IMR-90 (cell line): ENCODE data around the gene NLGN4X. TPM values are rescaled to one million over a fixed set of nuclear protein-coding genes. Genes with fewer than 3 reads are reported as not detected.

Source experiments
- ATAC-seq: fragments of 200-7000 bp; cut with Tn5 transposase; 2 replicates; pipeline ENCODE4 v1.9.1; 2020; ENCODE audit warnings: low read depth, mild to moderate bottlenecking, moderate library complexity
- BruUV-seq: library from RNA; stranded (reverse); fragments of 400-500 nt; replicated peaks from 2 replicates; lab custom pipeline; 2021; lab: Mats Ljungman, UMichigan
- CTCF ChIA-PET: fragments of 300-600 bp; formaldehyde crosslinking; extraction: SDS; loops from one replicate; lab custom pipeline; 2021; ENCODE audit warnings: antibody characterized with exemption; lab: Yijun Ruan, JAX
- POLR2A ChIA-PET: fragments of 300-600 bp; sonication (Branson Sonifier 250); formaldehyde crosslinking; loops from one replicate; lab custom pipeline; 2022; ENCODE audit warnings: antibody characterized with exemption; ENCODE audit not compliant: unreplicated experiment; lab: Charles Lee
- DNase-seq: peaks from one replicate; pipeline ENCODE4 v3.0.0; 2013
- H2AFZ ChIP-seq: replicated peaks from 2 replicates; pipeline ENCODE3; 2013; ENCODE audit warnings: low read length, mild to moderate bottlenecking; ENCODE audit not compliant: poor library complexity
- H2AK5ac ChIP-seq: 2 replicates; pipeline ENCODE4 v1.6.1; 2013; ENCODE audit warnings: low read depth, low read length, inconsistent platforms
- H2AK9ac ChIP-seq: replicated peaks from 2 replicates; pipeline ENCODE3; 2013; ENCODE audit warnings: mild to moderate bottlenecking, low read depth, low read length, moderate library complexity; ENCODE audit not compliant: poor library complexity
- H2BK120ac ChIP-seq: 2 replicates; pipeline ENCODE4 v1.6.1; 2013; ENCODE audit warnings: low read depth, low read length, inconsistent platforms
- H2BK15ac ChIP-seq: 3 replicates; pipeline ENCODE4 v1.6.1; 2013; ENCODE audit warnings: low read depth, low read length, inconsistent platforms
- H2BK20ac ChIP-seq: 2 replicates; pipeline ENCODE4 v1.6.1; 2013; ENCODE audit warnings: low read depth, mild to moderate bottlenecking, inconsistent platforms, low read length, moderate library complexity
- H2BK5ac ChIP-seq: 2 replicates; pipeline ENCODE4 v1.6.1; 2013; ENCODE audit warnings: mild to moderate bottlenecking, low read depth, low read length, inconsistent platforms; ENCODE audit not compliant: poor library complexity, severe bottlenecking
- H3K14ac ChIP-seq: replicated peaks from 2 replicates; pipeline ENCODE4 v1.6.1; 2013; ENCODE audit warnings: low read depth, low read length, inconsistent platforms
- H3K18ac ChIP-seq: 2 replicates; pipeline ENCODE4 v1.6.1; 2013; ENCODE audit warnings: low read depth, low read length, control low read depth
- H3K23ac ChIP-seq: 2 replicates; pipeline ENCODE4 v1.6.1; 2013; ENCODE audit warnings: low read depth, low read length, inconsistent platforms
- H3K27ac ChIP-seq: 2 replicates; pipeline ENCODE4 v1.5.1; 2013; ENCODE audit warnings: mild to moderate bottlenecking, control low read depth, low read length; ENCODE audit not compliant: insufficient read depth
- H3K27me3 ChIP-seq: 2 replicates; pipeline ENCODE4 v1.6.1; 2013; ENCODE audit warnings: low read length; ENCODE audit not compliant: control insufficient read depth, insufficient read depth
- H3K36me3 ChIP-seq: 2 replicates; pipeline ENCODE4 v1.6.1; 2013; ENCODE audit warnings: low read length, mixed read lengths; ENCODE audit not compliant: control insufficient read depth, insufficient read depth
- H3K4ac ChIP-seq: 2 replicates; pipeline ENCODE4 v1.6.1; 2013; ENCODE audit warnings: low read depth, low read length, inconsistent platforms
- H3K4me1 ChIP-seq: 2 replicates; pipeline ENCODE4 v1.6.1; 2013; ENCODE audit warnings: low read length, mixed read lengths; ENCODE audit not compliant: control insufficient read depth, insufficient read depth
- H3K4me2 ChIP-seq: 2 replicates; pipeline ENCODE4 v1.6.1; 2013; ENCODE audit warnings: low read depth, mild to moderate bottlenecking, control low read depth, low read length, moderate library complexity
- H3K4me3 ChIP-seq: 2 replicates; pipeline ENCODE4 v1.5.1; 2013; ENCODE audit warnings: low read depth, mild to moderate bottlenecking, control low read depth, low read length, moderate library complexity; ENCODE audit not compliant: insufficient read depth
- H3K56ac ChIP-seq: 2 replicates; pipeline ENCODE4 v1.6.1; 2013; ENCODE audit warnings: low read length, inconsistent platforms; ENCODE audit not compliant: insufficient read depth; ENCODE audit errors: extremely low read depth
- H3K79me1 ChIP-seq, 2 experiments: 2 replicates each; pipeline ENCODE4 v1.6.1; 2013; ENCODE audit warnings: low read length in 2 of 2, inconsistent platforms in 1 of 2, low read depth in 1 of 2
- H3K9ac ChIP-seq: 2 replicates; pipeline ENCODE4 v1.6.1; 2013; ENCODE audit warnings: low read depth, low read length, control low read depth
- H3K9me1 ChIP-seq: 2 replicates; pipeline ENCODE4 v1.6.1; 2013; ENCODE audit warnings: low read length, inconsistent platforms; ENCODE audit not compliant: insufficient read depth
- H3K9me3 ChIP-seq: 2 replicates; pipeline ENCODE4 v1.6.1; 2013; ENCODE audit warnings: low read length; ENCODE audit not compliant: control insufficient read depth, insufficient read depth
- H4K20me1 ChIP-seq: 2 replicates; pipeline ENCODE4 v1.6.1; 2013; ENCODE audit warnings: low read length, inconsistent platforms; ENCODE audit not compliant: insufficient read depth
- H4K5ac ChIP-seq: 2 replicates; pipeline ENCODE4 v1.6.1; 2013; ENCODE audit warnings: mild to moderate bottlenecking, low read depth, low read length, control low read depth
- H4K8ac ChIP-seq, 2 experiments: 2 replicates each; pipeline ENCODE4 v1.6.1; 2013; ENCODE audit warnings: low read depth in 2 of 2, low read length in 2 of 2, control low read depth in 1 of 2, inconsistent platforms in 1 of 2
- H4K91ac ChIP-seq: 2 replicates; pipeline ENCODE4 v1.6.1; 2013; ENCODE audit warnings: low read depth, low read length, inconsistent platforms; ENCODE audit not compliant: insufficient read depth
- CEBPB ChIP-seq: IDR thresholded peaks from 2 replicates; pipeline ENCODE4 v1.6.1; 2012; ENCODE audit warnings: low read depth, low read length, improper control_type of control experiment
- ELK1 ChIP-seq: fragments of 150-350 bp; IDR thresholded peaks from 2 replicates; pipeline ENCODE4 v1.6.1; 2016; ENCODE audit warnings: low read depth, mild to moderate bottlenecking, low read length, moderate library complexity, borderline replicate concordance
- FOS ChIP-seq: fragments of 150-350 bp; IDR thresholded peaks from 2 replicates; pipeline ENCODE4 v1.6.1; 2016; ENCODE audit warnings: low read depth, low read length
- MAZ ChIP-seq: IDR thresholded peaks from 2 replicates; pipeline ENCODE4 v1.6.1; 2012; ENCODE audit warnings: low read depth, mild to moderate bottlenecking, low read length, improper control_type of control experiment, moderate library complexity, borderline replicate concordance
- MXI1 ChIP-seq: IDR thresholded peaks from 2 replicates; pipeline ENCODE4 v1.6.1; 2012; ENCODE audit warnings: low read depth, mild to moderate bottlenecking, low read length, moderate library complexity, borderline replicate concordance
- NFE2L2 ChIP-seq: fragments of 150-350 bp; IDR thresholded peaks from 2 replicates; pipeline ENCODE4 v1.6.1; 2016; ENCODE audit warnings: low read depth, mild to moderate bottlenecking, low read length
- RFX5 ChIP-seq: IDR thresholded peaks from 2 replicates; pipeline ENCODE4 v1.8.0; 2012; ENCODE audit warnings: low read depth, mild to moderate bottlenecking, low read length, moderate library complexity
- USF2 ChIP-seq: fragments of 150-350 bp; IDR thresholded peaks from 2 replicates; pipeline ENCODE4 v1.6.1; 2017; ENCODE audit warnings: mild to moderate bottlenecking, antibody characterized with exemption, low read length, low read depth
- WGBS, 2 experiments: methylation state at CpG; one replicate each; pipeline versions ENCODE4 v1.1.5 to v1.1.7; 2013; ENCODE audit warnings: missing lambda C conversion rate in 2 of 2; ENCODE audit not compliant: insufficient read length in 1 of 2; ENCODE audit errors: extremely low coverage in 2 of 2; 5-methylcytosine and 5-hydroxymethylcytosine counted together
- dilution Hi-C: fragments of 300-500 bp; cut with HindIII; formaldehyde crosslinking; loops from one replicate; pipeline ENCODE4 v1.14.3; 2018; ENCODE audit warnings: low sequenced_read_pairs; ENCODE audit not compliant: unreplicated experiment
- in situ Hi-C: fragments of 300-500 bp; cut with MboI; formaldehyde crosslinking; loops from 3 replicates; pipeline ENCODE4 v1.14.3; 2019; ENCODE audit warnings: low sequenced_read_pairs, inconsistent platforms, mixed read lengths
- intact Hi-C: fragments of 100-400 bp; cut with micrococcal nuclease; formaldehyde crosslinking; loops from 2 replicates; pipeline ENCODE4 v1.10.0; 2022
- polyA plus RNA-seq, 3 experiments: library from polyadenylated mRNA; depleted of rRNA; stranded (reverse); fragments of >200 nt; gene quantifications; 2 replicates each; pipeline ENCODE4 v1.2.3, GENCODE V29; 2012; ENCODE audit warnings: low replicate concordance in 1 of 3
- total RNA-seq: library from RNA; depleted of rRNA; stranded (reverse); fragments of >200 nt; gene quantifications from 2 replicates; pipeline ENCODE4 v1.2.3, GENCODE V29; 2012

Gene NLGN4X
- total and polyA plus RNA-seq, 2 of the 4 experiments (the other 2 are of a cell fraction), result not detected

- in situ Hi-C loops, result no loop called here
- H3K4ac ChIP-seq, result no peak overlapping the region
- no peaks in the 10 kb centered on the region for H3K9me1 ChIP-seq
- ChIA-PET POLR2A (no interaction called here), CTCF (no interaction called here)
- H3K4me2 ChIP-seq, result no peak overlapping the region
- no peak overlapping the region for H2AK5ac ChIP-seq
- H2BK15ac ChIP-seq, result no peak overlapping the region
- no peak overlapping the region for H2BK20ac ChIP-seq
- intact Hi-C loops, result loop anchor here (5.0 kb wide), 1 partner anchor 1903 kb away; the partner anchor contains the start of gene PNPLA4
- H4K20me1 ChIP-seq, result no peaks in the 10 kb centered on the region
- DNase-seq (no peak), ATAC-seq (no peak)
- H3K36me3 ChIP-seq, result no peaks in the 10 kb centered on the region
- no peaks in the 10 kb centered on the region for H3K4me1 ChIP-seq
- no TSS peak for BruUV-seq
- H2AK9ac ChIP-seq, result no peak overlapping the region
- H3K18ac ChIP-seq, result no peak overlapping the region
- H2AFZ ChIP-seq, result no peak overlapping the region
- H4K8ac ChIP-seq, result no peak overlapping the region
- TF ChIP-seq MAZ, result no peak
- TF ChIP-seq FOS, result no peak
- no peak for TF ChIP-seq RFX5
- TF ChIP-seq MXI1, result no peak
- TF ChIP-seq NFE2L2, result no peak
- no peak for TF ChIP-seq USF2
- no peak for TF ChIP-seq CEBPB
- TF ChIP-seq ELK1, result no peak
- no peak overlapping the region for H3K23ac ChIP-seq
- no peak overlapping the region for H3K9ac ChIP-seq
- H3K14ac ChIP-seq, result no peak overlapping the region
- no peaks in the 10 kb centered on the region for H3K79me1 ChIP-seq
- no peak overlapping the region for H4K91ac ChIP-seq
- no peak overlapping the region for H2BK5ac ChIP-seq
- no peak overlapping the region for H2BK120ac ChIP-seq
- H3K56ac ChIP-seq, result no peak overlapping the region
- H3K4me3 ChIP-seq, result no peak overlapping the region
- WGBS, 2 experiments, result no CpG with 5 or more reads among the region's 4 CpGs
- peaks cover 3% of the 10 kb centered on the region for H3K9me3 ChIP-seq
- no peak overlapping the region for H3K27ac ChIP-seq
- H4K5ac ChIP-seq, result no peak overlapping the region
- dilution Hi-C loops, result no loop called here
- no peaks in the 10 kb centered on the region for H3K27me3 ChIP-seq
Measured at GRCh38 chrX:6024204-6024603, 204.5 kb downstream of the NLGN4X start.
